Measurements from ENCODE around the gene CALHM6. TPM values are rescaled to one million over a fixed set of nuclear protein-coding genes. Genes with fewer than 3 reads are reported as not detected.
"Not testable (repeated sequence)": the region's sequence is repeated elsewhere in the genome, so short reads cannot be mapped to it uniquely, and the experiment has no call there.

Gene CALHM6
- total and polyA plus RNA-seq, 9 of the 15 experiments (the other 6 are each of a cell fraction or from before 2014, with no cell fraction given): 0.24 TPM; not detected in 8

- TF ChIP-seq PATZ1 (CRISPR knock-in tag; IDR thresholded peaks at IDR 0.05; ENCODE audit: borderline replicate concordance) (no peak), ZBTB43 (CRISPR knock-in tag; IDR thresholded peaks at IDR 0.05) (no peak), HDGF (IDR thresholded peaks at IDR 0.05) (no peak), KAT2B (IDR thresholded peaks at IDR 0.05; ENCODE audit: low read depth, low read length) (no peak)
These were observed 31.3 kb downstream of the CALHM6 start (continued) for GRCh38 chr6:116492331-116493067.

- CTCF ChIA-PET (ENCODE audit: low intra/inter-chr PET ratio); H2AFZ ChIP-seq (ENCODE audit: low read depth, low read length); H3K79me2 ChIP-seq (ENCODE audit: control insufficient read depth, insufficient read depth, low read length); BruUV-seq (replicated peaks); DNase-seq (ENCODE audit: extremely low read depth in 1 of 4, low spot score in 3 of 4); H3K9ac ChIP-seq (ENCODE audit: insufficient read depth in 1 of 2, low read depth in 2 of 2, low read length in 2 of 2); FAIRE-seq; H3K36me3 ChIP-seq (ENCODE audit: control insufficient read depth, insufficient read depth, low read length); H3K4me2 ChIP-seq (ENCODE audit: insufficient read depth, low read length); H3K9me3 ChIP-seq (replicated peaks; ENCODE audit: control insufficient read depth, insufficient read depth, low read depth, low read length); intact Hi-C loops (cut with micrococcal nuclease); H3K9me1 ChIP-seq (ENCODE audit: control insufficient read depth, insufficient read depth, low read length); ATAC-seq; POLR2A ChIA-PET; H3K27me3 ChIP-seq (ENCODE audit: control insufficient read depth in 2 of 2, insufficient read depth in 2 of 2, low read length in 2 of 2); in situ Hi-C loops (cut with MboI); H3K4me3 ChIP-seq; H4K20me1 ChIP-seq (replicated peaks; ENCODE audit: control insufficient read depth, insufficient read depth, low read length); H3K27ac ChIP-seq (ENCODE audit: extremely low read depth, low read depth, low read length): not testable (repeated sequence)
- 50% methylated on average over 1 of the region's 1 CpG for WGBS (ENCODE audit: insufficient coverage, low coverage, missing lambda C conversion rate)
- peaks cover 0 to 11% of the 10 kb centered on the region in 2 experiments; a peak in 3 of 5 replicates for H3K4me1 ChIP-seq (replicated peaks in 1 of 2; ENCODE audit: control insufficient read depth in 2 of 2, insufficient read depth in 2 of 2, low read length in 2 of 2)
- peak; percentile 63 for TF ChIP-seq ZNF146 (CRISPR knock-in tag; IDR thresholded peaks at IDR 0.05; ENCODE audit: unreplicated experiment)
These were observed 34.0 kb downstream of the CALHM6 start for GRCh38 chr6:116495161-116495560.
